CD4-positive, alpha-beta memory T cell (primary cell): Measurements from ENCODE around the gene SUSD2. TPM values are rescaled to one million over a fixed set of nuclear protein-coding genes. Genes with fewer than 3 reads are reported as not detected.

Experiments used
- CTCF ChIA-PET: fragments of 350-600 bp; sonication (Branson Sonifier 250); formaldehyde crosslinking; loops from one replicate; lab custom pipeline; 2021; ENCODE audit warnings: inconsistent platforms; ENCODE audit not compliant: partially characterized antibody; lab: Charles Lee
- POLR2A ChIA-PET: fragments of 350-600 bp; sonication (Branson Sonifier 250); formaldehyde crosslinking; loops from one replicate; lab custom pipeline; 2021; ENCODE audit not compliant: partially characterized antibody; lab: Charles Lee
- DNase-seq, 5 donors: peaks; one replicate each; pipeline versions ENCODE4 v3.0.0 to v3.0.0-alpha.2; 2020 to 2022; ENCODE audit warnings: mixed read lengths in 1 of 5
- H3K27ac ChIP-seq: one replicate; pipeline ENCODE4 v1.7.0; 2013; ENCODE audit warnings: low read depth, low read length
- H3K27me3 ChIP-seq: 2 replicates; pipeline ENCODE4 v1.7.0; 2013; ENCODE audit warnings: mild to moderate bottlenecking, low read length, moderate library complexity; ENCODE audit not compliant: insufficient read depth
- H3K36me3 ChIP-seq: 2 replicates; pipeline ENCODE4 v1.7.0; 2013; ENCODE audit warnings: mild to moderate bottlenecking, low read length, moderate library complexity; ENCODE audit not compliant: insufficient read depth
- H3K4me1 ChIP-seq: 2 replicates; pipeline ENCODE4 v1.7.0; 2013; ENCODE audit warnings: mild to moderate bottlenecking, low read length, moderate library complexity; ENCODE audit not compliant: insufficient read depth
- H3K4me3 ChIP-seq, 2 donors: one replicate each; pipeline ENCODE4 v1.7.0; 2013; ENCODE audit warnings: low read length in 2 of 2, mild to moderate bottlenecking in 1 of 2
- H3K9me3 ChIP-seq, 2 donors: one replicate each; pipeline ENCODE4 v1.7.0; 2013; ENCODE audit warnings: low read length in 2 of 2, control low read depth in 1 of 2; ENCODE audit not compliant: control insufficient read depth in 1 of 2
- H3K27ac Mint-ChIP-seq, 7 donors: one replicate each; pipeline ENCODE4 v1.8.0; 2020 to 2021; ENCODE audit warnings: mixed read lengths in 7 of 7, mild to moderate bottlenecking in 6 of 7, inconsistent platforms in 3 of 7, moderate library complexity in 3 of 7
- H3K27me3 Mint-ChIP-seq, 2 donors: one replicate each; pipeline ENCODE4 v1.8.0; 2020 to 2021; ENCODE audit warnings: mixed read lengths in 2 of 2
- H3K36me3 Mint-ChIP-seq, 2 donors: one replicate each; pipeline ENCODE4 v1.8.0; 2020 to 2021; ENCODE audit warnings: mixed read lengths in 2 of 2, inconsistent platforms in 1 of 2, mild to moderate bottlenecking in 1 of 2
- H3K4me1 Mint-ChIP-seq, 4 donors: one replicate each; pipeline ENCODE4 v1.8.0; 2020 to 2021; ENCODE audit warnings: mixed read lengths in 4 of 4, mild to moderate bottlenecking in 1 of 4
- H3K4me3 Mint-ChIP-seq, 8 donors: one replicate each; pipeline ENCODE4 v1.8.0; 2020 to 2021; ENCODE audit warnings: mixed read lengths in 8 of 8, mild to moderate bottlenecking in 7 of 8, moderate library complexity in 6 of 8, inconsistent platforms in 3 of 8
- H3K9me3 Mint-ChIP-seq, 8 donors: one replicate each; pipeline ENCODE4 v1.8.0; 2020 to 2021; ENCODE audit warnings: mixed read lengths in 8 of 8, mild to moderate bottlenecking in 5 of 8, inconsistent platforms in 3 of 8, moderate library complexity in 1 of 8
- intact Hi-C: fragments of 100-400 bp; cut with micrococcal nuclease; formaldehyde crosslinking; loops from one replicate; pipeline ENCODE4 v1.15.1; 2023
- polyA plus RNA-seq, 2 donors: library from polyadenylated mRNA; unstranded; fragments of 300-500 nt; fragmentation: Illumina TruSeq; gene quantifications; one replicate each; pipeline ENCODE4 v1.2.3, GENCODE V29; 2021
- total RNA-seq, 2 experiments: library from RNA; stranded (reverse); gene quantifications; one replicate each; pipeline ENCODE4 v1.2.3, GENCODE V29; 2021

Gene SUSD2
- total and polyA plus RNA-seq, 4 experiments from 2014 or later = 0.05 to 0.52 (median 0.44) TPM; not detected in 1

DNA sequence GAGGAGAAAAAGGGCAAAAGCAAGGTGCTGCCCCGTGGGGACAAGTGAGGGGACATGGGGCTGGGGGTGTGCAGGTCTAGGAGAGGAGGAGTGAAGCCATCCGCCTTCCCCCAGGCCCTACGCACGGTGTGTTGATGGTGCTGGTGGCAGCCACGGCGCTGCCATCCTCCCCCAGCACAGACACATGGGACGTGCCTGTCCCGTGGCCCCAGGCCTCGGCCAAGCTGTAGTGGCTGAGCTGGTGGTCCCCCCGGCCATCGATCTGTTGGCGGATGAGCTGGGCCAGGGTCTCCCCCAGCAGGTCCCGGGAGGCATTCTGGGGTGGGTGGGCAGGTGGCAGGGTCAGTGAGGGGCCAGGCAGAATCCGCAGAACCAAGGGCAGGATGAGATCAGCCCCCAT lies 44.7 kb downstream of the SUSD2 start:
- no peak overlapping the region for H3K27ac ChIP-seq
- no peaks in the 10 kb centered on the region for H3K4me1 Mint-ChIP-seq
- no peaks in the 10 kb centered on the region for H3K36me3 ChIP-seq
- no peak overlapping the region for H3K27ac Mint-ChIP-seq
- no peaks in the 10 kb centered on the region for H3K27me3 ChIP-seq
- H3K9me3 ChIP-seq = no peaks in the 10 kb centered on the region
- ChIA-PET CTCF (interaction anchor here (1.1 kb wide), 1 partner anchor 21 kb away, joined by 3 read pairs; no protein-coding TSS in a partner anchor), POLR2A (no interaction called here)
- intact Hi-C loops = no loop called here
- no peaks in the 10 kb centered on the region for H3K4me1 ChIP-seq
- H3K27me3 Mint-ChIP-seq = peaks cover 0 to 2% of the 10 kb centered on the region in 2 donors
- no peak overlapping the region for H3K4me3 ChIP-seq
- no peak for DNase-seq
- peaks cover 0 to 8% (median under 1%) of the 10 kb centered on the region in 8 donors for H3K9me3 Mint-ChIP-seq
- no peaks in the 10 kb centered on the region for H3K36me3 Mint-ChIP-seq
- no peak overlapping the region for H3K4me3 Mint-ChIP-seq

DNA sequence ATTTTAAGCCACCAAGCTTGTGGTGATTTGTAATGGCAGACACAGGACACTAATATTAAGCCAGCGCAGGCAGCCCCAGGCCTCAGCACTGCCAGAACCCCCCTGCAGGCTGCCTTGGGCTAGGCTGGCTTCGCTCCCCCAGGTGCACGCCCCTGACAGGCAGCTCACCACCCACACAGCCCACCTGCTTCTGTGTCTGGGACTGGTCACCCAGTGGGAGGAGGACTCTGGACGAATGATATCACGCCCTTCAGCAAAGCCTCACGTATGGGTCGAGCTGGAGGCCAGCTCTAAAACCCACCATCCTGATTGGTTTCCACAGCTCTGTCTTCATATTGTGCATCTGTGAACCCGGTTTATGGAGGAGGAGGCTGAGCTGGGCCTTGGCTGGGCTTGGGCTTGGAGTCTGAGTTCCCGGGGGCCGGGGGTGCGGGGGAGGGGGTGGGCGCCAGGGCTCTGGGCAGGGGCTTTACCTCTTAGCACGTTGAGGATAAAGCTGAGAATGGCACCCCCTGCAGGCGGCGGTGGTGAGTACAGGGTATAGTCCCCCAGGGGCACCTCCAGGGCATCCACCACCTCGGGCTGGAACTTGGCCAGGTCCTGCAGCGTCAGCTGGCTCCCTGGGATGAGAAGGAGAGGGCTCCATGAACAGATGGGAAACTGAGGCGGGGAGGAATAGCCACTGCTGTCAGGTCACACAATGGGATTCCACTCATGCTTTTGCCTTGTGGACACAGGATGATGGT lies 49.8 kb downstream of the SUSD2 start:
- Mint-ChIP-seq H3K4me1 (no peaks in the 10 kb centered on the region), H3K4me3 (no peak overlapping the region), H3K9me3 (peaks cover 0 to 2% (median 0%) of the 10 kb centered on the region in 8 donors), H3K36me3 (no peaks in the 10 kb centered on the region), H3K27ac (no peak overlapping the region), H3K27me3 (peaks cover 0 to 2% of the 10 kb centered on the region in 2 donors)
- POLR2A ChIA-PET = interaction anchor here (1.0 to 1.1 kb wide), 2 partner anchors 11 to 74 kb away, joined by 3 read pairs; no protein-coding TSS in a partner anchor
- Histone ChIP-seq H3K27ac (no peak overlapping the region), H3K4me3 (no peak overlapping the region), H3K27me3 (no peaks in the 10 kb centered on the region), H3K9me3 (no peaks in the 10 kb centered on the region), H3K36me3 (no peaks in the 10 kb centered on the region), H3K4me1 (no peaks in the 10 kb centered on the region)
- CTCF ChIA-PET = interaction anchor here (0.7 to 2.3 kb wide), 11 partner anchors 10 to 171 kb away, joined by 3 to 15 read pairs (median 4); no protein-coding TSS in a partner anchor
- intact Hi-C loops = loop anchor here (1.0 kb wide), 2 partner anchors 98 to 124 kb away; no protein-coding TSS in a partner anchor
- peak; percentile 38 to 48 (median 39) for DNase-seq

DNA sequence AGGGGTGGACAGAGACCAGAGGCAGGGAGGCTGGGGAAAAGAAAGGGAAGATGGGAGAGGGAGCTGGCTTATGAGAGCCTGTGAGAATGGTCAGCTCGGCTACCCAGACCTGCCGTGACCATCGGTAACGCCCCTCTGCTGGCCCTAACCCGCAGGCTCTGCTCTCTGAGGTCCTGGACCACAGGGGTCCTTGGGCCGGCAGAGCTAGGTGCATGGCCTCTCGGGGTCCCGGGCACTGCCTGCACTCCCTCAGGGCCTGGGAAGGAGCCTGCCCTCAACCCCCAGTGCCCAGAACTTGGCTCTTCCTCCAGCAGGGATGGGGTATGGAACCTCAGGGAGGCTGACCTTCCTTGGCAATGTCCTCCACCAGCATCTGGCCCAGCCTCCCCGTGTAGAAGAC lies 50.4 kb downstream of the SUSD2 start:
- Mint-ChIP-seq H3K27me3 (peaks cover 0 to 2% of the 10 kb centered on the region in 2 donors), H3K27ac (no peak overlapping the region), H3K4me1 (no peaks in the 10 kb centered on the region), H3K36me3 (no peaks in the 10 kb centered on the region), H3K9me3 (peaks cover 0 to 2% (median 0%) of the 10 kb centered on the region in 8 donors), H3K4me3 (no peak overlapping the region)
- Histone ChIP-seq H3K36me3 (no peaks in the 10 kb centered on the region), H3K9me3 (no peaks in the 10 kb centered on the region), H3K27ac (no peak overlapping the region), H3K27me3 (no peaks in the 10 kb centered on the region), H3K4me1 (no peaks in the 10 kb centered on the region), H3K4me3 (no peak overlapping the region)
- intact Hi-C loops = loop anchor here (1.0 kb wide), 2 partner anchors 98 to 124 kb away; no protein-coding TSS in a partner anchor
- ChIA-PET CTCF (interaction anchor here (0.7 to 2.3 kb wide), 7 partner anchors 10 to 171 kb away, joined by 3 to 15 read pairs (median 5); no protein-coding TSS in a partner anchor), POLR2A (interaction anchor here (1.0 kb wide), 1 partner anchor 74 kb away, joined by 3 read pairs; no protein-coding TSS in a partner anchor)
- no peak for DNase-seq

DNA sequence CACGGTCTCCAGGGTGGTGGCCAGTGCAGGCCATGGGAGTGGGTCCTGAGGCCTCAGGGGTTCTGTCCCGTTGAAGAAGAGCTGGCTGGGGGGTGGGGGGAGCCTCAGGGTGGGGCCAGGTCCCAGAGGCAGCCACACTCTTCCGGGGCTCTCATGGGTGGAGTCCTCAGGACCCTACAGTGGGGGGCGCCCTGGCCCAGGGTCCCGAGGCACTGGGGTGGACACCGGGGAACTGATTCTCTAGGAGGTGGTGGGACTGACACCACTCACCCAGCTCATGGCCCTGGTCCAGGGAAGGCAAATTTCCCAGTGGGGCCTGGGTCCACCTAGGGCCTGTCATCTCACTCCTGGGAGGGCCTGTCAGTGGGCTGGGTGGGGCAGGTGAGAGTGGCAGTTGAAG lies 50.8 kb downstream of the SUSD2 start:
- peaks cover 0 to 2% of the 10 kb centered on the region in 2 donors for H3K27me3 Mint-ChIP-seq
- intact Hi-C loops = no loop called here
- Histone ChIP-seq H3K4me1 (no peaks in the 10 kb centered on the region), H3K27me3 (no peaks in the 10 kb centered on the region), H3K36me3 (no peaks in the 10 kb centered on the region), H3K9me3 (no peaks in the 10 kb centered on the region), H3K27ac (no peak overlapping the region), H3K4me3 (no peak overlapping the region)
- ChIA-PET POLR2A (no interaction called here), CTCF (interaction anchor here (0.7 to 2.3 kb wide), 3 partner anchors 10 to 80 kb away, joined by 3 to 15 read pairs (median 4); no protein-coding TSS in a partner anchor)
- peaks cover 0 to 2% (median 0%) of the 10 kb centered on the region in 8 donors for H3K9me3 Mint-ChIP-seq
- no peaks in the 10 kb centered on the region for H3K36me3 Mint-ChIP-seq
- H3K4me1 Mint-ChIP-seq = no peaks in the 10 kb centered on the region
- no peak for DNase-seq
- no peak overlapping the region for H3K4me3 Mint-ChIP-seq
- no peak overlapping the region for H3K27ac Mint-ChIP-seq

DNA sequence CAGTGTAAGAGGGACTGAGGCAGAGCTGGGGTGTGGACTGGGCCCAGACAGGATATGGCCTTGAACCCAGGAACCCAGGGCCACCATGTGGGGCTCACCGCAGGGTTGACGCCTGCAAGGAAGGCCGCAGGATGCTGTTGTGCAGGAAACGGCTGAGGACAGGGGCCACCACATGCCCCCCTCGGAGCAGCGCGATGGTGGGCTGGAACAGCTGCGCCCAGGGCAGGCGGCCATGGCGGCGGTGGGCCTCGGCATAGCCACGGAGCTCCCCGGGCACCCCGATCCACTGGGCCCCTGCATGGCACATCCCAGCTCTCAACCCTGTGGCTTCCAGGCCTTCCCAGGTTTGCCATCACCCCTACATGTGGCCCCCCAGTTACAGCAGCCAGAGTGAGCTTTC lies 51.4 kb downstream of the SUSD2 start:
- ChIA-PET POLR2A (no interaction called here), CTCF (interaction anchor here (0.6 kb wide), 1 partner anchor 10 kb away, joined by 3 read pairs; no protein-coding TSS in a partner anchor)
- peaks cover 0 to 2% (median 0%) of the 10 kb centered on the region in 8 donors for H3K9me3 Mint-ChIP-seq
- H3K4me3 Mint-ChIP-seq = no peak overlapping the region
- H3K27me3 ChIP-seq = no peaks in the 10 kb centered on the region
- peaks cover 0 to 2% of the 10 kb centered on the region in 2 donors for H3K27me3 Mint-ChIP-seq
- H3K9me3 ChIP-seq = no peaks in the 10 kb centered on the region
- no peak overlapping the region for H3K27ac ChIP-seq
- H3K36me3 Mint-ChIP-seq = no peaks in the 10 kb centered on the region
- no peak for DNase-seq
- peaks cover 0 to 1% (median 0%) of the 10 kb centered on the region in 4 donors for H3K4me1 Mint-ChIP-seq
- no peaks in the 10 kb centered on the region for H3K4me1 ChIP-seq
- H3K36me3 ChIP-seq = no peaks in the 10 kb centered on the region
- no peak overlapping the region for H3K4me3 ChIP-seq
- intact Hi-C loops = no loop called here
- H3K27ac Mint-ChIP-seq = no peak overlapping the region

DNA sequence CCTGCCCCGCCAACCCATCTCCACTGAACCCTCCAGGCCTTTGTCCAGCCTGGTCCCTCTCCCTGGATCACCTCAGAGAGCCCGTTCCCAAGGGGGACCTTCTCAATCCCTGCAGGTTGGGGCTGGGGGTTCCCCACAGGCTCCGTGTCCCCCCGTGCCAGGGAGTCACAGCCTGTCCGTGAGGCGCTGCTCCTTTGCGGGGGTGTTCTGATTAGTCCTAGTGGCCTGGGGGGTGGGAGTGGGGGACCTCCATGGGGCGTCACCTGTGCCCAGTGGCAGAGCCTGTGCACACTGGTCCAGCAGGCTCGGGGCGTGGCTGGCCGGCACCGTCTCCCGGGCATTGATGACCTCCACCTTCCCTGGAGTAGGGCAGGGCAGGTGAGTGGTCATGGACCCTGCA lies 51.9 kb downstream of the SUSD2 start:
- intact Hi-C loops = no loop called here
- no peak for DNase-seq
- Mint-ChIP-seq H3K9me3 (peaks cover 0 to 2% (median 0%) of the 10 kb centered on the region in 8 donors), H3K27ac (peak overlapping the region in 1 of 7 donors; percentile 12), H3K27me3 (peaks cover 0 to 2% of the 10 kb centered on the region in 2 donors), H3K4me3 (no peak overlapping the region), H3K36me3 (no peaks in the 10 kb centered on the region), H3K4me1 (peaks cover 0 to 1% (median 0%) of the 10 kb centered on the region in 4 donors)
- Histone ChIP-seq H3K4me1 (no peaks in the 10 kb centered on the region), H3K36me3 (no peaks in the 10 kb centered on the region), H3K9me3 (no peaks in the 10 kb centered on the region), H3K4me3 (no peak overlapping the region), H3K27ac (no peak overlapping the region), H3K27me3 (no peaks in the 10 kb centered on the region)
- POLR2A ChIA-PET = no interaction called here
- CTCF ChIA-PET = interaction anchor here (0.6 kb wide), 1 partner anchor 9 kb away, joined by 3 read pairs; no protein-coding TSS in a partner anchor

DNA sequence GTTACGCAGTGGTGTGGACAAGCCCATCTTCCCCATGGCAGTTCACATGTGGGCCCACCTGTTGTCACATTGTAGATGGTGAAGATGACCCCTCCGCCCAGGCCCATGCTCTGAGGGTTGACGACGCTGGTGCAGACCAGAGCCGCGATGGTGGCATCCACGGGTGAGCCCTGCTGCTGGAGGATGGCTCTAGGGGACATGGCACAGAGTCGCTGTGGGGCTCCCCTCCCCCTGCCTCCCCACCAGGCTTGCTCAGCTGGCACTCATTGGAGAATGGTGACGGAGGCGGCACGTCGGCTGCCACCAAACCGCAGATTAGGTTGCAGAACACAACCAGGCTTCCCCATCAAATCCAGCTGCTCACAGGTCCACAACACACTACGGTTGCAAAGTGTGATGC lies 52.5 kb downstream of the SUSD2 start:
- H3K27me3 Mint-ChIP-seq = peaks cover 0 to 2% of the 10 kb centered on the region in 2 donors
- Histone ChIP-seq H3K9me3 (no peaks in the 10 kb centered on the region), H3K4me3 (no peak overlapping the region), H3K36me3 (no peaks in the 10 kb centered on the region), H3K4me1 (no peaks in the 10 kb centered on the region), H3K27ac (no peak overlapping the region), H3K27me3 (no peaks in the 10 kb centered on the region)
- ChIA-PET POLR2A (no interaction called here), CTCF (no interaction called here)
- no peak overlapping the region for H3K4me3 Mint-ChIP-seq
- DNase-seq = no peak
- peaks cover 0 to 1% (median 0%) of the 10 kb centered on the region in 4 donors for H3K4me1 Mint-ChIP-seq
- no peaks in the 10 kb centered on the region for H3K36me3 Mint-ChIP-seq
- peaks cover 0 to 2% (median 0%) of the 10 kb centered on the region in 8 donors for H3K9me3 Mint-ChIP-seq
- H3K27ac Mint-ChIP-seq = no peak overlapping the region
- intact Hi-C loops = no loop called here
